SU-DHL-6 (cell line): Measurements from ENCODE around the gene LYSMD4.

Experiments
- CTCF ChIP-seq: fragments of 200-600 bp; sonication (generic); IDR thresholded peaks from one replicate; pipeline ENCODE4 v1.5.1; 2017; ENCODE audit warnings: antibody characterized with exemption, mild to moderate bottlenecking, low read length, moderate library complexity; ENCODE audit not compliant: insufficient read depth, poor library complexity, severe bottlenecking
- EZH2phosphoT487 ChIP-seq: fragments of 200-600 bp; sonication (generic), shearing (Covaris generic); conservative IDR thresholded peaks from 2 replicates; pipeline ENCODE4 v1.6.1; 2018; ENCODE audit warnings: mild to moderate bottlenecking, antibody characterized with exemption, low read length, moderate library complexity, mixed read lengths

GRCh38 chr15:99763827-99764226 is 30.6 kb upstream of the LYSMD4 start:
- no peak for TF ChIP-seq CTCF
- no peak for TF ChIP-seq EZH2phosphoT487
